MM.1S (cell line): ENCODE data around the gene NSF.

Experiments used
- DNase-seq: peaks from one replicate; pipeline ENCODE4 v3.0.0-alpha.2; 2015
- H2AFZ ChIP-seq: fragments of 300-600 bp; sonication (generic); 2 replicates; pipeline ENCODE4 v1.6.0; 2016; ENCODE audit warnings: antibody characterized with exemption, low read length
- H3F3A ChIP-seq: fragments of 300-600 bp; sonication (generic); 2 replicates; pipeline ENCODE4 v1.6.1; 2016; ENCODE audit warnings: mild to moderate bottlenecking, antibody characterized with exemption, low read length, moderate library complexity, mixed read lengths; ENCODE audit not compliant: insufficient read depth
- H3K27ac ChIP-seq: fragments of 300-600 bp; sonication (generic); 2 replicates; pipeline ENCODE4 v1.5.1; 2016; ENCODE audit warnings: mild to moderate bottlenecking, low read length
- H3K27me3 ChIP-seq: fragments of 300-600 bp; sonication (generic); replicated peaks from 2 replicates; pipeline ENCODE4 v1.6.0; 2016; ENCODE audit warnings: low read length; ENCODE audit not compliant: insufficient read depth
- H3K36me3 ChIP-seq: fragments of 300-600 bp; sonication (generic); replicated peaks from 2 replicates; pipeline ENCODE4 v1.6.1; 2016; ENCODE audit warnings: mild to moderate bottlenecking, low read length, mixed read lengths; ENCODE audit not compliant: insufficient read depth
- H3K4me1 ChIP-seq: fragments of 300-600 bp; sonication (generic); 2 replicates; pipeline ENCODE4 v1.6.1; 2016; ENCODE audit warnings: low read length, mixed read lengths
- H3K4me2 ChIP-seq: fragments of 300-600 bp; sonication (generic); 2 replicates; pipeline ENCODE4 v1.6.0; 2016; ENCODE audit warnings: low read depth, low read length
- H3K4me3 ChIP-seq: fragments of 300-600 bp; sonication (generic); 2 replicates; pipeline ENCODE4 v1.5.1; 2016; ENCODE audit warnings: low read length, mixed read lengths
- H3K79me2 ChIP-seq: fragments of 300-600 bp; sonication (generic); 2 replicates; pipeline ENCODE4 v1.6.1; 2016; ENCODE audit warnings: mixed run types, low read length, mixed read lengths
- H3K9ac ChIP-seq: fragments of 300-600 bp; sonication (generic); 2 replicates; pipeline ENCODE4 v1.6.1; 2016; ENCODE audit warnings: low read length, mixed read lengths
- H3K9me2 ChIP-seq: fragments of 300-600 bp; sonication (generic); replicated peaks from 2 replicates; pipeline ENCODE4 v1.6.1; 2016; ENCODE audit warnings: mild to moderate bottlenecking, low read length, mixed read lengths; ENCODE audit not compliant: insufficient read depth
- H3K9me3 ChIP-seq: fragments of 300-600 bp; sonication (generic); replicated peaks from 2 replicates; pipeline ENCODE4 v1.6.1; 2016; ENCODE audit warnings: mild to moderate bottlenecking, low read length, mixed read lengths; ENCODE audit not compliant: insufficient read depth
- H4K20me1 ChIP-seq: fragments of 300-600 bp; sonication (generic); 2 replicates; pipeline ENCODE4 v1.6.1; 2016; ENCODE audit warnings: mild to moderate bottlenecking, low read length, moderate library complexity, mixed read lengths; ENCODE audit not compliant: insufficient read depth
- EZH2 ChIP-seq: fragments of 300-600 bp; sonication (generic); optimal IDR thresholded peaks from 2 replicates; pipeline ENCODE3; 2017; ENCODE audit warnings: low read depth, mild to moderate bottlenecking, antibody characterized with exemption, low read length, mixed read lengths
- EZH2phosphoT487 ChIP-seq: fragments of 300-600 bp; sonication (generic); IDR thresholded peaks from 2 replicates; pipeline ENCODE4 v1.6.1; 2018; ENCODE audit warnings: antibody characterized with exemption, low read length
- TF ChIP-seq, protein P1 (sequence below): fragments of 300-600 bp; sonication (generic); IDR thresholded peaks from 2 replicates; pipeline ENCODE4 v1.5.1; 2016; ENCODE audit warnings: antibody characterized with exemption, low read length, mixed read lengths

The NSF gene

DNA sequence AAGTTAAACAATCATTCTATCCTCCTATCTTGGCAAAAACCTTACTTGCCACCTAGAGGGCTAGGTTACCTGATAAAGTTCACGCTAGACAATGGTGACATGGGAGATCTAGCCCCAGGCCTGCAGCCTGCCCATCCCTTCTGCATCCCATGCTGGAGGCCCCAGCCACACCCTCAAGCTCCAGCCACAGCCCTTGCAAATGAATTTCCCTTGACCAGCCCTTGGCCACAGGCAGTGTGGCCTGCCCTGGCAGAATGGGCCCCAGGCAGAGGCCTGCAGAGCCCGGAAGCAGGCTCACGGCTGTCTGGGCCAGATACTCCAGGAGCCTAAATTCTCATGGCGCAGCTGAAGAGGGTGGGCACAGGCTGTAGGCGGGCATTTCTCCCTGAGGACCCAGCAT, 213.1 kb downstream of the NSF start:
- Histone ChIP-seq H3K4me3 (no peak overlapping the region), H3K9ac (no peak overlapping the region), H3K4me1 (no peaks in the 10 kb centered on the region), H4K20me1 (no peaks in the 10 kb centered on the region), H3K79me2 (no peaks in the 10 kb centered on the region), H3K27me3 (no peaks in the 10 kb centered on the region), H3K9me3 (no peaks in the 10 kb centered on the region), H3K4me2 (no peak overlapping the region), H3K36me3 (no peaks in the 10 kb centered on the region), H3F3A (no peaks in the 10 kb centered on the region), H3K27ac (no peak overlapping the region), H3K9me2 (no peaks in the 10 kb centered on the region), H2AFZ (no peak overlapping the region)
- TF ChIP-seq, protein P1, sequence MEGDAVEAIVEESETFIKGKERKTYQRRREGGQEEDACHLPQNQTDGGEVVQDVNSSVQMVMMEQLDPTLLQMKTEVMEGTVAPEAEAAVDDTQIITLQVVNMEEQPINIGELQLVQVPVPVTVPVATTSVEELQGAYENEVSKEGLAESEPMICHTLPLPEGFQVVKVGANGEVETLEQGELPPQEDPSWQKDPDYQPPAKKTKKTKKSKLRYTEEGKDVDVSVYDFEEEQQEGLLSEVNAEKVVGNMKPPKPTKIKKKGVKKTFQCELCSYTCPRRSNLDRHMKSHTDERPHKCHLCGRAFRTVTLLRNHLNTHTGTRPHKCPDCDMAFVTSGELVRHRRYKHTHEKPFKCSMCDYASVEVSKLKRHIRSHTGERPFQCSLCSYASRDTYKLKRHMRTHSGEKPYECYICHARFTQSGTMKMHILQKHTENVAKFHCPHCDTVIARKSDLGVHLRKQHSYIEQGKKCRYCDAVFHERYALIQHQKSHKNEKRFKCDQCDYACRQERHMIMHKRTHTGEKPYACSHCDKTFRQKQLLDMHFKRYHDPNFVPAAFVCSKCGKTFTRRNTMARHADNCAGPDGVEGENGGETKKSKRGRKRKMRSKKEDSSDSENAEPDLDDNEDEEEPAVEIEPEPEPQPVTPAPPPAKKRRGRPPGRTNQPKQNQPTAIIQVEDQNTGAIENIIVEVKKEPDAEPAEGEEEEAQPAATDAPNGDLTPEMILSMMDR, result no peak
- TF ChIP-seq EZH2, result no peak
- TF ChIP-seq EZH2phosphoT487, result no peak
- DNase-seq, result no peak

DNA sequence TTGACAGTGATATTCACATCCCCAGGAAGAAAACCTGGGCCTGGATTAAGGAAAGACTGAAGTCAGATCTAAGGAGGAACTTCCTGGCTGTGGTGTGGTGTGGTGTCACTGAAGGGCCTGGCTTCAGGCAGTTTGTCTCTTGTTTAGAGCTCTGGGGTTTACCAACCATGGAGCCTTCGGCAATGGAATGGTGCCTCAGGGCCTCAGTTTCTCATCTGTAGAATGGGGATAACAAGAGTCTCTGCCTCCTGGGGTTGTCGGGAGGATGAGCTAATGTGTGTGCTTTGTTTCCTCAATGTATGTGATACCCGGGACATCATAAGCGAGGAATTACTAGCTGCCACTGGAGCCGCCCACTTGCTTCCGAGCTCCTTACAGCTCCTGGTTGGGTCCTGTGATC, 215.3 kb downstream of the NSF start:
- no peak overlapping the region for H3K27ac ChIP-seq
- no peaks in the 10 kb centered on the region for H3F3A ChIP-seq
- H3K9me2 ChIP-seq, result no peaks in the 10 kb centered on the region
- TF ChIP-seq, protein P1, result no peak
- no peak for TF ChIP-seq EZH2
- no peak for TF ChIP-seq EZH2phosphoT487
- no peaks in the 10 kb centered on the region for H3K4me1 ChIP-seq
- no peaks in the 10 kb centered on the region for H3K79me2 ChIP-seq
- no peaks in the 10 kb centered on the region for H3K36me3 ChIP-seq
- no peaks in the 10 kb centered on the region for H4K20me1 ChIP-seq
- no peak overlapping the region for H3K4me3 ChIP-seq
- no peak overlapping the region for H3K9ac ChIP-seq
- H3K9me3 ChIP-seq, result no peaks in the 10 kb centered on the region
- no peak overlapping the region for H2AFZ ChIP-seq
- H3K4me2 ChIP-seq, result no peak overlapping the region
- no peaks in the 10 kb centered on the region for H3K27me3 ChIP-seq
- DNase-seq, result no peak
